GM08714 (cell line): Measurements from ENCODE around the gene PDE6G.

Source experiments
- H3K4me3 ChIP-seq: fragments of 200-500 bp; sonication (Bioruptor generic); 2 replicates; pipeline ENCODE4 v1.5.1; 2014; ENCODE audit warnings: mild to moderate bottlenecking, low read length, inconsistent platforms
- ZNF274 ChIP-seq: IDR thresholded peaks from 2 replicates; pipeline ENCODE4 v1.6.1; 2012; ENCODE audit warnings: mild to moderate bottlenecking, low read depth, low read length

Gene PDE6G

GRCh38 chr17:81693509-81694210 lies 37.3 kb upstream of the PDE6G start:
- no peak overlapping the region for H3K4me3 ChIP-seq
- no peak for TF ChIP-seq ZNF274

GRCh38 chr17:81691608-81692007 lies 35.3 kb upstream of the PDE6G start:
- TF ChIP-seq ZNF274, result no peak
- H3K4me3 ChIP-seq, result no peak overlapping the region

- no peak overlapping the region for H3K4me3 ChIP-seq
- no peak for TF ChIP-seq ZNF274
These were observed 34.9 kb upstream of the PDE6G start for GRCh38 chr17:81691196-81691595.

GRCh38 chr17:81690549-81690948 lies 34.2 kb upstream of the PDE6G start:
- no peak for TF ChIP-seq ZNF274
- H3K4me3 ChIP-seq, result no peak overlapping the region

GRCh38 chr17:81690066-81690465 lies 33.7 kb upstream of the PDE6G start:
- no peak for TF ChIP-seq ZNF274

GRCh38 chr17:81688616-81689015 lies 32.3 kb upstream of the PDE6G start:
- no peak overlapping the region for H3K4me3 ChIP-seq
- no peak for TF ChIP-seq ZNF274

More at GRCh38 chr17:81690066-81690465, 33.7 kb upstream of the PDE6G start:
- H3K4me3 ChIP-seq, result no peak overlapping the region

- TF ChIP-seq ZNF274, result no peak
These were observed 31.6 kb upstream of the PDE6G start for GRCh38 chr17:81687770-81688541.

GRCh38 chr17:81686614-81687013 lies 30.3 kb upstream of the PDE6G start:
- H3K4me3 ChIP-seq, result no peak overlapping the region
- no peak for TF ChIP-seq ZNF274

More at GRCh38 chr17:81687770-81688541, 31.6 kb upstream of the PDE6G start:
- no peak overlapping the region for H3K4me3 ChIP-seq

GRCh38 chr17:81685108-81685507 lies 28.8 kb upstream of the PDE6G start:
- TF ChIP-seq ZNF274, result no peak

GRCh38 chr17:81684442-81684911 lies 28.1 kb upstream of the PDE6G start:
- no peak for TF ChIP-seq ZNF274
- peak overlapping the region; percentile 76 for H3K4me3 ChIP-seq

More at GRCh38 chr17:81685108-81685507, 28.8 kb upstream of the PDE6G start:
- peak overlapping the region; percentile 76; the same call in 1 of the 2 replicates for H3K4me3 ChIP-seq

GRCh38 chr17:81683584-81684441 lies 27.5 kb upstream of the PDE6G start, which contains the start of the genes ARL16 and HGS:
Gene ARL16, minus strand, starts transcription at chr17:81683797. Its CDS starts 44 bp downstream, at chr17:81683753.
Gene HGS, plus strand, starts transcription at chr17:81684011. Its CDS starts 56 bp downstream, at chr17:81684067.
- TF ChIP-seq ZNF274, result no peak
- H3K4me3 ChIP-seq, result peak within 1 kb of the TSS; percentile 82

GRCh38 chr17:81683208-81683583 lies 26.9 kb upstream of the PDE6G start:
- no peak for TF ChIP-seq ZNF274
- peak overlapping the region; percentile 82 for H3K4me3 ChIP-seq

- H3K4me3 ChIP-seq, result peak overlapping the region; percentile 82
- TF ChIP-seq ZNF274, result no peak
These were observed 26.3 kb upstream of the PDE6G start for GRCh38 chr17:81682565-81683207.
